ENCODE data around the gene ATRNL1. TPM values are rescaled to one million over a fixed set of nuclear protein-coding genes. Genes with fewer than 3 reads are reported as not detected.

The ATRNL1 gene
- total and polyA plus RNA-seq, 10 donors = 0.29 to 6.3 (median 2.2) TPM

- H3K27ac ChIP-seq = no peak overlapping the region
- H3K9me3 ChIP-seq = peaks cover 0 to 7% (median 0%) of the 10 kb centered on the region in 8 donors
- TF ChIP-seq, protein P1, sequence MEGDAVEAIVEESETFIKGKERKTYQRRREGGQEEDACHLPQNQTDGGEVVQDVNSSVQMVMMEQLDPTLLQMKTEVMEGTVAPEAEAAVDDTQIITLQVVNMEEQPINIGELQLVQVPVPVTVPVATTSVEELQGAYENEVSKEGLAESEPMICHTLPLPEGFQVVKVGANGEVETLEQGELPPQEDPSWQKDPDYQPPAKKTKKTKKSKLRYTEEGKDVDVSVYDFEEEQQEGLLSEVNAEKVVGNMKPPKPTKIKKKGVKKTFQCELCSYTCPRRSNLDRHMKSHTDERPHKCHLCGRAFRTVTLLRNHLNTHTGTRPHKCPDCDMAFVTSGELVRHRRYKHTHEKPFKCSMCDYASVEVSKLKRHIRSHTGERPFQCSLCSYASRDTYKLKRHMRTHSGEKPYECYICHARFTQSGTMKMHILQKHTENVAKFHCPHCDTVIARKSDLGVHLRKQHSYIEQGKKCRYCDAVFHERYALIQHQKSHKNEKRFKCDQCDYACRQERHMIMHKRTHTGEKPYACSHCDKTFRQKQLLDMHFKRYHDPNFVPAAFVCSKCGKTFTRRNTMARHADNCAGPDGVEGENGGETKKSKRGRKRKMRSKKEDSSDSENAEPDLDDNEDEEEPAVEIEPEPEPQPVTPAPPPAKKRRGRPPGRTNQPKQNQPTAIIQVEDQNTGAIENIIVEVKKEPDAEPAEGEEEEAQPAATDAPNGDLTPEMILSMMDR (IDR thresholded peaks at IDR 0.05 in 8 of 11, conservative IDR thresholded peaks at IDR 0.05 in 3 of 11) = no peak
- no peaks in the 10 kb centered on the region for H3K27me3 ChIP-seq (replicated peaks in 1 of 7)
- DNase-seq = no peak
- no peaks in the 10 kb centered on the region for H3K36me3 ChIP-seq
- H3K4me3 ChIP-seq = no peak overlapping the region
- intact Hi-C loops (cut with DNase I; ENCODE audit: low total_unique reads) = no loop called here
- H3K4me1 ChIP-seq = no peaks in the 10 kb centered on the region
These were observed 709.7 kb downstream of the ATRNL1 start for GRCh38 chr10:115802911-115803310.

- no peak for DNase-seq
- TF ChIP-seq, protein P1 (IDR thresholded peaks at IDR 0.05 in 8 of 11, conservative IDR thresholded peaks at IDR 0.05 in 3 of 11) = no peak
- TF ChIP-seq POLR2A (IDR thresholded peaks at IDR 0.05) (no peak), POLR2AphosphoS5 (IDR thresholded peaks at IDR 0.05) (no peak)
- Histone ChIP-seq H3K36me3 (no peaks in the 10 kb centered on the region), H3K4me3 (no peak overlapping the region), H3K9me3 (peaks cover 0 to 14% (median 5%) of the 10 kb centered on the region in 8 donors), H3K27ac (no peak overlapping the region), H3K27me3 (replicated peaks in 1 of 7) (no peaks in the 10 kb centered on the region), H3K4me1 (no peaks in the 10 kb centered on the region)
- WGBS, 5 donors = 36 to 54% (median 42%) methylated on average over 2 of the region's 2 CpGs
- intact Hi-C loops (cut with DNase I; ENCODE audit: low total_unique reads) = no loop called here
These were observed 721.4 kb downstream of the ATRNL1 start for GRCh38 chr10:115814542-115814941.

GRCh38 chr10:115818012-115818411 is 724.8 kb downstream of the ATRNL1 start:
- Histone ChIP-seq H3K4me3 (no peak overlapping the region), H3K27ac (no peak overlapping the region), H3K27me3 (replicated peaks in 1 of 7) (no peaks in the 10 kb centered on the region), H3K36me3 (no peaks in the 10 kb centered on the region), H3K4me1 (no peaks in the 10 kb centered on the region), H3K9me3 (peaks cover 0 to 17% (median under 1%) of the 10 kb centered on the region in 8 donors)
- intact Hi-C loops (cut with DNase I; ENCODE audit: low total_unique reads) = no loop called here
- TF ChIP-seq POLR2A (IDR thresholded peaks at IDR 0.05) (no peak), POLR2AphosphoS5 (IDR thresholded peaks at IDR 0.05) (no peak)
- TF ChIP-seq, protein P1 (IDR thresholded peaks at IDR 0.05 in 8 of 11, conservative IDR thresholded peaks at IDR 0.05 in 3 of 11) = no peak
- DNase-seq = no peak
- 43 to 60% (median 49%) methylated on average over 2 of the region's 2 CpGs for WGBS, 5 donors

- Histone ChIP-seq H3K27me3 (replicated peaks in 1 of 7) (no peaks in the 10 kb centered on the region), H3K9me3 (peaks cover 0 to 16% (median 9%) of the 10 kb centered on the region in 8 donors), H3K27ac (no peak overlapping the region), H3K4me1 (no peaks in the 10 kb centered on the region), H3K4me3 (no peak overlapping the region), H3K36me3 (no peaks in the 10 kb centered on the region)
- TF ChIP-seq, protein P1 (IDR thresholded peaks at IDR 0.05 in 8 of 11, conservative IDR thresholded peaks at IDR 0.05 in 3 of 11) = no peak
- no peak for TF ChIP-seq POLR2A (IDR thresholded peaks at IDR 0.05)
- TF ChIP-seq POLR2AphosphoS5 (IDR thresholded peaks at IDR 0.05) = no peak
- intact Hi-C loops (cut with DNase I; ENCODE audit: low total_unique reads) = loop anchor here (2.0 kb wide), 1 partner anchor 20 kb away; no protein-coding TSS in a partner anchor
- WGBS, 5 donors = 86 to 95% (median 90%) methylated on average over 9 of the region's 9 CpGs
- no peak for DNase-seq
These were observed 733.2 kb downstream of the ATRNL1 start for GRCh38 chr10:115826396-115826795.
